ENCODE measurements around the gene PSMB10.

DNA sequence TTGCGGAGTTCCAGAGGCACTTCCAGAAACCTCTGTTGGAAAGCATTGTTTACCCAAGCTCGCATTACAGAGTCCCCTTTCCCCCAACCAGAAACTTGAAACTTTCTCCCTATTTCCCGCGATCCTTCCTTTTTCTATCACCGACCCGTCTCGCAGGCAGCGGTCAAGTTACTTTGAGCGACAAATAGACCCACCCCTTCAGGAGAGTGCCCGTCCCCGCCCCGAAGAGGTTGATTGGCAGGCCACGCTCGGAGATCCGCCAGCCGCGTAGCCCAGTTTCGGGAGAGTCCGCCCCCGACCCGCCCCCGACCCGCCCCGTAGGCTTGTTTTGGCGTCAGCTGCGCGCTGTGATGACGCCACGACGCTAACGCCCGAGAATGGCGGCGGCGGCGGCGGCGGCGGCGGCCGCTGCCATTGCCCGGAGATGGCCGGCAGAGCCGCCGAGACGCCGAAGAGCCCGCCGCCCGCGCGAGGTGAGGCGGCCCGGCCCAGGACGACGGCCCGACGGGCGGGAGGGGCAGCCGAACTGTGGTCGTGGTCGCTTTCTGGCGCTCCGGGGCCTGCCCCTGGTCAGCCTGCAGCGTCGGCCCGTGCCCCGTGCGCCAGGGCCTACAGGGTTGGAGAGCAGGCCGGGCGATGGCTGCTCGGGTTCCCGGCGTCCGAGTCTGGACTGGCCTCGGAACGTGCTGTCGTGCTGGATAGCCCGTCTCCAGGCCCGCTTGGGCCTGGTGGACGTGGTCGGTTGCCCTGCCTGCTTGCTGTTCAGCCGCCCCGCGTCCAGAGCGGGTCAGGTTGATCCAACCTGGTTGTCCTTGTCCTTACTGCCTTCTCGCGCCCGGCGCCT, 43.5 kb downstream of the PSMB10 start, which contains the start of gene PSKH1:
- TF ChIP-seq CTCF (IDR thresholded peaks at IDR 0.05) = no peak
- TF ChIP-seq EP300 (IDR thresholded peaks at IDR 0.05) = no peak

Measured in suprapubic skin (tissue), 3 donors.